ENCODE data around the gene SLC25A21. TPM values are rescaled to one million over a fixed set of nuclear protein-coding genes. Genes with fewer than 3 reads are reported as not detected.
A peak's percentile ranks its signal among the peaks of the same experiment; 100 is the strongest.

Gene SLC25A21
- total and polyA plus RNA-seq, 2 of the 13 experiments (the other 11 are each of a cell fraction or from before 2014, with no cell fraction given): 1.9 to 2.9 TPM

DNA sequence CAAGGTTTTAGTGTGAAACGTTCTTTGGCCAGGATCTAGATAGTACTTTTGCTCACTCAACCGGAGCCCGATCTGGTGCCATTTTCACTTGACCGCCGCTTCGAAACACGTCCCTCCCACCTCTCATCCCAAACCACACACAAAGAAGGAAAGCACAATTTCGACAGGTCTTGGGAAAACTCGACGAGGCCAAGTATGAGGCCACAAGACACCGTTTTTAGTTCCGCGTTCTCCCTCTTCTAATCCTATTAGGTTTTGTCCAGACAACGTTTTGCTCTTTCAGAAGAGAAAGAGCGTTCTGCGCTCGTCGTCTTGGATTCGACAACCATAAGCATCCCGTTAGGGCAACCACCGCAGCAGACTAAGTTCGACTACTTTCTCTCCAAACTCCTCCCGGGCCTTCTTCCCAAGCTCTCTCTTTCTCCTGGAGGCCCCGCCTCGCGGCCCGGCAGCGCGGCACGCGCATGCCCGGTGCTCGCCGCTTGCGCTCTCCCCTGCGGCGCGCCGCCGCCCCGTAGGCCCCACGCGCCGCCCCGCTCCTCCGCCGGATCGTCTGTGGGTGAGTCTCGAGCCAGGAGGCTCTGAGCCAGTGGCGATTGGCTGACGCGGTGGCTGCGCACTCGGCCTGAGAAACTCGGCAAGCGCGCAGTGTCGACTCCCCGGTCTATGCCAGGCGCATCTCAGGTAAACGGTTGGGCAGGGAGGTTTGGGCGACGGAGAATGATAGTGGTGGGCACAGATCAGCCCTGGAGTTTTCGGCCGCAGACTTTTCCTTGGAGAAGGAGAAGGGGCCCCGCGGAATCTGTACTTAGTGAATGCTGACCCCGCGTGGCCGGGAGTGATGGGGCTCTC, 25.2 kb upstream of the SLC25A21 start, which contains the start of gene MIPOL1 (continued):
- TF ChIP-seq, protein P1, sequence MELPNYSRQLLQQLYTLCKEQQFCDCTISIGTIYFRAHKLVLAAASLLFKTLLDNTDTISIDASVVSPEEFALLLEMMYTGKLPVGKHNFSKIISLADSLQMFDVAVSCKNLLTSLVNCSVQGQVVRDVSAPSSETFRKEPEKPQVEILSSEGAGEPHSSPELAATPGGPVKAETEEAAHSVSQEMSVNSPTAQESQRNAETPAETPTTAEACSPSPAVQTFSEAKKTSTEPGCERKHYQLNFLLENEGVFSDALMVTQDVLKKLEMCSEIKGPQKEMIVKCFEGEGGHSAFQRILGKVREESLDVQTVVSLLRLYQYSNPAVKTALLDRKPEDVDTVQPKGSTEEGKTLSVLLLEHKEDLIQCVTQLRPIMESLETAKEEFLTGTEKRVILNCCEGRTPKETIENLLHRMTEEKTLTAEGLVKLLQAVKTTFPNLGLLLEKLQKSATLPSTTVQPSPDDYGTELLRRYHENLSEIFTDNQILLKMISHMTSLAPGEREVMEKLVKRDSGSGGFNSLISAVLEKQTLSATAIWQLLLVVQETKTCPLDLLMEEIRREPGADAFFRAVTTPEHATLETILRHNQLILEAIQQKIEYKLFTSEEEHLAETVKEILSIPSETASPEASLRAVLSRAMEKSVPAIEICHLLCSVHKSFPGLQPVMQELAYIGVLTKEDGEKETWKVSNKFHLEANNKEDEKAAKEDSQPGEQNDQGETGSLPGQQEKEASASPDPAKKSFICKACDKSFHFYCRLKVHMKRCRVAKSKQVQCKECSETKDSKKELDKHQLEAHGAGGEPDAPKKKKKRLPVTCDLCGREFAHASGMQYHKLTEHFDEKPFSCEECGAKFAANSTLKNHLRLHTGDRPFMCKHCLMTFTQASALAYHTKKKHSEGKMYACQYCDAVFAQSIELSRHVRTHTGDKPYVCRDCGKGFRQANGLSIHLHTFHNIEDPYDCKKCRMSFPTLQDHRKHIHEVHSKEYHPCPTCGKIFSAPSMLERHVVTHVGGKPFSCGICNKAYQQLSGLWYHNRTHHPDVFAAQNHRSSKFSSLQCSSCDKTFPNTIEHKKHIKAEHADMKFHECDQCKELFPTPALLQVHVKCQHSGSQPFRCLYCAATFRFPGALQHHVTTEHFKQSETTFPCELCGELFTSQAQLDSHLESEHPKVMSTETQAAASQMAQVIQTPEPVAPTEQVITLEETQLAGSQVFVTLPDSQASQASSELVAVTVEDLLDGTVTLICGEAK (IDR thresholded peaks at IDR 0.05): no peak
- TF ChIP-seq, protein P1 (CRISPR knock-in tag; IDR thresholded peaks at IDR 0.05): peak; percentile 81; the same call in 1 of the 2 replicates
- TF ChIP-seq, protein P2, sequence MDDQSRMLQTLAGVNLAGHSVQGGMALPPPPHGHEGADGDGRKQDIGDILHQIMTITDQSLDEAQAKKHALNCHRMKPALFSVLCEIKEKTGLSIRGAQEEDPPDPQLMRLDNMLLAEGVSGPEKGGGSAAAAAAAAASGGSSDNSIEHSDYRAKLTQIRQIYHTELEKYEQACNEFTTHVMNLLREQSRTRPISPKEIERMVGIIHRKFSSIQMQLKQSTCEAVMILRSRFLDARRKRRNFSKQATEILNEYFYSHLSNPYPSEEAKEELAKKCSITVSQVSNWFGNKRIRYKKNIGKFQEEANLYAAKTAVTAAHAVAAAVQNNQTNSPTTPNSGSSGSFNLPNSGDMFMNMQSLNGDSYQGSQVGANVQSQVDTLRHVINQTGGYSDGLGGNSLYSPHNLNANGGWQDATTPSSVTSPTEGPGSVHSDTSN (CRISPR knock-in tag; IDR thresholded peaks at IDR 0.05; ENCODE audit: borderline replicate concordance): peak; percentile 87
- TF ChIP-seq EED (CRISPR knock-in tag; IDR thresholded peaks at IDR 0.05): peak; percentile 99
- TF ChIP-seq, protein P3, sequence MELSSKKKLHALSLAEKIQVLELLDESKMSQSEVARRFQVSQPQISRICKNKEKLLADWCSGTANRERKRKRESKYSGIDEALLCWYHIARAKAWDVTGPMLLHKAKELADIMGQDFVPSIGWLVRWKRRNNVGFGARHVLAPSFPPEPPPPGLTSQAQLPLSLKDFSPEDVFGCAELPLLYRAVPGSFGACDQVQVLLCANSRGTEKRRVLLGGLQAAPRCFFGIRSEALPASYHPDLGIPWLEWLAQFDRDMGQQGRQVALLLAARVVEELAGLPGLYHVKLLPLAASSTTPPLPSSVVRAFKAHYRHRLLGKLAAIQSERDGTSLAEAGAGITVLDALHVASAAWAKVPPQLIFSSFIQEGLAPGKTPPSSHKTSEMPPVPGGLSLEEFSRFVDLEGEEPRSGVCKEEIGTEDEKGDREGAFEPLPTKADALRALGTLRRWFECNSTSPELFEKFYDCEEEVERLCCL (CRISPR knock-in tag; IDR thresholded peaks at IDR 0.05; ENCODE audit: borderline replicate concordance): no peak
- TF ChIP-seq, protein P4, sequence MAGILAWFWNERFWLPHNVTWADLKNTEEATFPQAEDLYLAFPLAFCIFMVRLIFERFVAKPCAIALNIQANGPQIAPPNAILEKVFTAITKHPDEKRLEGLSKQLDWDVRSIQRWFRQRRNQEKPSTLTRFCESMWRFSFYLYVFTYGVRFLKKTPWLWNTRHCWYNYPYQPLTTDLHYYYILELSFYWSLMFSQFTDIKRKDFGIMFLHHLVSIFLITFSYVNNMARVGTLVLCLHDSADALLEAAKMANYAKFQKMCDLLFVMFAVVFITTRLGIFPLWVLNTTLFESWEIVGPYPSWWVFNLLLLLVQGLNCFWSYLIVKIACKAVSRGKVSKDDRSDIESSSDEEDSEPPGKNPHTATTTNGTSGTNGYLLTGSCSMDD (CRISPR knock-in tag; IDR thresholded peaks at IDR 0.05): no peak; the same call in 1 of the 2 replicates
- TF ChIP-seq, protein P5, sequence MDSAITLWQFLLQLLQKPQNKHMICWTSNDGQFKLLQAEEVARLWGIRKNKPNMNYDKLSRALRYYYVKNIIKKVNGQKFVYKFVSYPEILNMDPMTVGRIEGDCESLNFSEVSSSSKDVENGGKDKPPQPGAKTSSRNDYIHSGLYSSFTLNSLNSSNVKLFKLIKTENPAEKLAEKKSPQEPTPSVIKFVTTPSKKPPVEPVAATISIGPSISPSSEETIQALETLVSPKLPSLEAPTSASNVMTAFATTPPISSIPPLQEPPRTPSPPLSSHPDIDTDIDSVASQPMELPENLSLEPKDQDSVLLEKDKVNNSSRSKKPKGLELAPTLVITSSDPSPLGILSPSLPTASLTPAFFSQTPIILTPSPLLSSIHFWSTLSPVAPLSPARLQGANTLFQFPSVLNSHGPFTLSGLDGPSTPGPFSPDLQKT (CRISPR knock-in tag; IDR thresholded peaks at IDR 0.05; ENCODE audit: borderline replicate concordance): peak; percentile 46
- no peak for TF ChIP-seq SUZ12 (IDR thresholded peaks at IDR 0.05; ENCODE audit: low read depth, low read length)
- TF ChIP-seq CBFB (CRISPR knock-in tag; IDR thresholded peaks at IDR 0.05): peak; percentile 69
- TF ChIP-seq PITX1 (CRISPR knock-in tag; IDR thresholded peaks at IDR 0.05): no peak; the same call in 1 of the 2 replicates
- TF ChIP-seq, protein P6, sequence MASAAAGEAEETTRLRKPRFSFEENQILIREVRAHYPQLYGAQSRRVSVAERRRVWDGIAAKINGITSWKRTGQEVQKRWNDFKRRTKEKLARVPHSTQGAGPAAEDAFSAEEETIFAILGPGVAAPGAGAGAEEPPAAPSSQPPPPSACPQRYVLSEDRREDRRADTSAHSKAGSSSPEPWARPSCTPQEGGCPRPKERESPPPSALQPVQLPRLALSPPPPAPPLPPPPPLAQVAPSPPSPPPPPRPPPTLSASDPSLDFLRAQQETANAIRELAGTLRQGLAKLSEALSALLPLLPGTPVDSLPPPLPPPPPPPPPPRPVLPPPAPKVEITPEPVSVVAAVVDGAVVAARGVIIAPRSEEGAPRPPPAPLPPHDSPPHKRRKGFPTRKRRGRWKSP (CRISPR knock-in tag; IDR thresholded peaks at IDR 0.05): peak; percentile 98
